ENCODE data around the gene ZDHHC3. TPM values are rescaled to one million over a fixed set of nuclear protein-coding genes. Genes with fewer than 3 reads are reported as not detected.

Gene ZDHHC3
- total RNA-seq, 1 donor from 2014 or later = 41.2 TPM

GRCh38 chr3:45016916-45017315, 40.9 kb upstream of the ZDHHC3 start:
- no peak overlapping the region for H3K9ac ChIP-seq
- no peak overlapping the region for H3K4me3 ChIP-seq
- TF ChIP-seq EZH2 (IDR thresholded peaks at IDR 0.05) (no peak), EZH2phosphoT487 (IDR thresholded peaks at IDR 0.05) (no peak), CTCF (IDR thresholded peaks at IDR 0.05) (no peak)
- no peak overlapping the region for H2AFZ ChIP-seq (replicated peaks)
- H3K4me1 ChIP-seq = peaks cover 5% of the 10 kb centered on the region
- H3K27me3 ChIP-seq = no peaks in the 10 kb centered on the region
- Mint-ChIP-seq H3K36me3 (peaks cover 13% of the 10 kb centered on the region), H3K4me1 (no peaks in the 10 kb centered on the region), H3K9me3 (no peaks in the 10 kb centered on the region), H3K27me3 (ENCODE audit: insufficient read depth, low read depth) (no peaks in the 10 kb centered on the region), H3K4me3 (no peak overlapping the region), H3K27ac (no peak overlapping the region)
- no peak for DNase-seq (ENCODE audit: low spot score)
- H3K79me2 ChIP-seq (ENCODE audit: low read depth) = no peaks in the 10 kb centered on the region
- H3F3A ChIP-seq (ENCODE audit: low read depth) = no peaks in the 10 kb centered on the region
- H3K9me3 ChIP-seq (ENCODE audit: low read depth) = no peaks in the 10 kb centered on the region
- no peak overlapping the region for H3K4me2 ChIP-seq
- no peaks in the 10 kb centered on the region for H3K36me3 ChIP-seq
- H4K20me1 ChIP-seq (ENCODE audit: low read depth) = no peaks in the 10 kb centered on the region
- no peak overlapping the region for H3K27ac ChIP-seq

DNA sequence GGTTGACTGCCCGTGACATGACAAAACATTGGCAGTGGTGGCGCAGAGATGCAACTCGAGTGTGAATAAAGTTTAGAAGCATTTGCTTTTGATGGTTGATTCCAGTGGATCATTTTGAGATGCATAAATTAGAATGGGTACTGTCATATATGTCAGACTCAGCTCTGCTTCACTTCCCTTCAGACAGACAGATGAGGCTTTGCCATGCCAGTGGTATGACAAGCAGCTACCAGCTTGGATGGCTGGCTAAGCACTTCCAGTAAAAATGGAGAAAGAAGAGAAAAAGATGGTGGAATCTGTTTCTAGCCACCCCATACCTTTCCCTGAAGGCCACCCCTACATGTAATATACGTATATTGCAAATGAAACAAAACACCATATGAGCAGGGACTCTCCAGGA, 36.6 kb upstream of the ZDHHC3 start:
- H3K4me1 ChIP-seq = peaks cover 5% of the 10 kb centered on the region
- Mint-ChIP-seq H3K27me3 (ENCODE audit: insufficient read depth, low read depth) (no peaks in the 10 kb centered on the region), H3K9me3 (no peaks in the 10 kb centered on the region), H3K4me1 (no peaks in the 10 kb centered on the region), H3K36me3 (peaks cover 19% of the 10 kb centered on the region), H3K27ac (no peak overlapping the region), H3K4me3 (no peak overlapping the region)
- H3K9ac ChIP-seq = no peak overlapping the region
- H2AFZ ChIP-seq (replicated peaks) = no peak overlapping the region
- DNase-seq (ENCODE audit: low spot score) = no peak
- TF ChIP-seq CTCF (IDR thresholded peaks at IDR 0.05) (no peak), EZH2phosphoT487 (IDR thresholded peaks at IDR 0.05) (no peak), EZH2 (IDR thresholded peaks at IDR 0.05) (no peak)
- H4K20me1 ChIP-seq (ENCODE audit: low read depth) = no peaks in the 10 kb centered on the region
- H3K4me3 ChIP-seq = no peak overlapping the region
- no peaks in the 10 kb centered on the region for H3F3A ChIP-seq (ENCODE audit: low read depth)
- no peaks in the 10 kb centered on the region for H3K9me3 ChIP-seq (ENCODE audit: low read depth)
- H3K27ac ChIP-seq = no peak overlapping the region
- no peaks in the 10 kb centered on the region for H3K79me2 ChIP-seq (ENCODE audit: low read depth)
- H3K36me3 ChIP-seq = no peaks in the 10 kb centered on the region
- no peak overlapping the region for H3K4me2 ChIP-seq
- no peaks in the 10 kb centered on the region for H3K27me3 ChIP-seq

GRCh38 chr3:45011756-45012508, 36.0 kb upstream of the ZDHHC3 start:
- Histone ChIP-seq H3K27me3 (no peaks in the 10 kb centered on the region), H3K79me2 (ENCODE audit: low read depth) (no peaks in the 10 kb centered on the region), H3K9ac (no peak overlapping the region), H2AFZ (replicated peaks) (no peak overlapping the region), H3K4me2 (no peak overlapping the region), H3F3A (ENCODE audit: low read depth) (no peaks in the 10 kb centered on the region), H4K20me1 (ENCODE audit: low read depth) (no peaks in the 10 kb centered on the region), H3K4me3 (no peak overlapping the region), H3K9me3 (ENCODE audit: low read depth) (no peaks in the 10 kb centered on the region), H3K4me1 (peaks cover 5% of the 10 kb centered on the region), H3K36me3 (no peaks in the 10 kb centered on the region), H3K27ac (no peak overlapping the region)
- H3K27ac Mint-ChIP-seq = no peak overlapping the region
- H3K27me3 Mint-ChIP-seq (ENCODE audit: insufficient read depth, low read depth) = no peaks in the 10 kb centered on the region
- no peak for TF ChIP-seq CTCF (IDR thresholded peaks at IDR 0.05)
- TF ChIP-seq EZH2phosphoT487 (IDR thresholded peaks at IDR 0.05) = no peak
- no peak for TF ChIP-seq EZH2 (IDR thresholded peaks at IDR 0.05)
- H3K4me3 Mint-ChIP-seq = no peak overlapping the region
- no peaks in the 10 kb centered on the region for H3K4me1 Mint-ChIP-seq
- DNase-seq (ENCODE audit: low spot score) = no peak
- H3K36me3 Mint-ChIP-seq = peaks cover 21% of the 10 kb centered on the region
- H3K9me3 Mint-ChIP-seq = no peaks in the 10 kb centered on the region

All from neural progenitor cell (in vitro differentiated cells).